K562 (cell line): ENCODE measurements around the gene CDS2. TPM values are rescaled to one million over a fixed set of nuclear protein-coding genes. Genes with fewer than 3 reads are reported as not detected.

Experiments used
- ATAC-seq: fragments of 200-7000 bp; cut with Tn5 transposase; 3 replicates; pipeline ENCODE4 v1.9.1; 2020; ENCODE audit warnings: moderate library complexity
- BruUV-seq: library from RNA; stranded (reverse); fragments of 400-500 nt; replicated peaks from 2 replicates; lab custom pipeline; 2021; lab: Mats Ljungman, UMichigan
- CTCF ChIA-PET: fragments of 300-600 bp; formaldehyde crosslinking; extraction: SDS; loops from one replicate; lab custom pipeline; 2021; ENCODE audit warnings: low intra/inter-chr PET ratio; lab: Yijun Ruan, JAX
- POLR2A ChIA-PET: fragments of 300-600, 350-650 bp; sonication (Branson Sonifier 250); formaldehyde crosslinking; extraction: SDS; loops from one replicate; lab custom pipeline; 2021; ENCODE audit warnings: antibody characterized with exemption, inconsistent platforms; lab: Yijun Ruan, JAX
- DNase-seq, 4 experiments: peaks; one replicate each; pipeline versions ENCODE4 v3.0.0 to v3.0.0-alpha.2; 2011 to 2018; ENCODE audit warnings: low spot score in 3 of 4, mixed read lengths in 3 of 4; ENCODE audit errors: extremely low read depth in 1 of 4
- FAIRE-seq: peaks from 2 replicates; lab custom pipeline; 2011; peaks lifted over from hg19 to GRCh38; lab: Jason Lieb, UNC
- H2AFZ ChIP-seq: 2 replicates; pipeline ENCODE4 v1.6.0; 2011; ENCODE audit warnings: low read depth, low read length, control low read depth, inconsistent platforms
- H3K27ac ChIP-seq: fragments of 200-600 bp; 3 replicates; pipeline ENCODE4 v1.8.0; 2011; ENCODE audit warnings: low read depth, mild to moderate bottlenecking, control low read depth, inconsistent platforms, low read length, moderate library complexity, mixed read lengths; ENCODE audit errors: extremely low read depth
- H3K27me3 ChIP-seq, 2 experiments: fragments of 300-600 bp in 1 of 2; 2 replicates in 1 of 2; 3 replicates in 1 of 2; pipeline versions ENCODE4 v1.6.0 to v1.8.0; 2011; ENCODE audit warnings: inconsistent platforms in 2 of 2, low read length in 2 of 2, mild to moderate bottlenecking in 1 of 2, mixed read lengths in 1 of 2, moderate library complexity in 1 of 2; ENCODE audit not compliant: control insufficient read depth in 2 of 2, insufficient read depth in 2 of 2
- H3K36me3 ChIP-seq: fragments of 300-600 bp; 3 replicates; pipeline ENCODE4 v1.8.0; 2011; ENCODE audit warnings: mild to moderate bottlenecking, low read length, inconsistent platforms; ENCODE audit not compliant: control insufficient read depth, insufficient read depth
- H3K4me1 ChIP-seq, 2 experiments: fragments of 200-600 bp in 1 of 2; replicated peaks in 1 of 2; 2 replicates in 1 of 2; 3 replicates in 1 of 2; pipeline versions ENCODE4 v1.5.1 to v1.8.0; 2011; ENCODE audit warnings: inconsistent platforms in 2 of 2, low read length in 2 of 2, mild to moderate bottlenecking in 1 of 2, mixed read lengths in 1 of 2, moderate library complexity in 1 of 2; ENCODE audit not compliant: control insufficient read depth in 2 of 2, insufficient read depth in 2 of 2
- H3K4me2 ChIP-seq: 2 replicates; pipeline ENCODE4 v1.6.1; 2011; ENCODE audit warnings: low read length, control low read depth, inconsistent platforms, mixed read lengths; ENCODE audit not compliant: insufficient read depth
- H3K4me3 ChIP-seq: fragments of 200-600 bp; sonication (generic), shearing (Covaris generic); 2 replicates; pipeline ENCODE4 v1.5.1; 2016; ENCODE audit warnings: control low read depth, inconsistent platforms
- H3K79me2 ChIP-seq: fragments of 200-600 bp; 3 replicates; pipeline ENCODE4 v1.8.0; 2011; ENCODE audit warnings: low read length, inconsistent platforms; ENCODE audit not compliant: control insufficient read depth, insufficient read depth
- H3K9ac ChIP-seq, 2 experiments: 2 replicates each; pipeline versions ENCODE4 v1.6.0 to v1.6.1; 2011; ENCODE audit warnings: low read depth in 2 of 2, low read length in 2 of 2, control low read depth in 1 of 2, inconsistent platforms in 1 of 2, mild to moderate bottlenecking in 1 of 2, mixed read lengths in 1 of 2; ENCODE audit not compliant: insufficient read depth in 1 of 2
- H3K9me1 ChIP-seq: one replicate; pipeline ENCODE4 v1.6.0; 2011; ENCODE audit warnings: inconsistent platforms, mild to moderate bottlenecking, low read length, moderate library complexity; ENCODE audit not compliant: control insufficient read depth, insufficient read depth
- H3K9me3 ChIP-seq: replicated peaks from 2 replicates; pipeline ENCODE4 v1.5.1; 2011; ENCODE audit warnings: low read depth, low read length, inconsistent platforms; ENCODE audit not compliant: control insufficient read depth, insufficient read depth
- H4K20me1 ChIP-seq: replicated peaks from 2 replicates; pipeline ENCODE4 v1.6.1; 2011; ENCODE audit warnings: low read length, inconsistent platforms, mixed read lengths; ENCODE audit not compliant: control insufficient read depth, insufficient read depth
- ARID4B ChIP-seq: sonication (generic); formaldehyde crosslinking; IDR thresholded peaks from 2 replicates; pipeline ENCODE4 v1.8.0; 2022; ENCODE audit warnings: mild to moderate bottlenecking, missing genetic modification reagents
- E2F5 ChIP-seq: sonication (generic); formaldehyde crosslinking; IDR thresholded peaks from 2 replicates; pipeline ENCODE4 v1.8.0; 2022; ENCODE audit warnings: mild to moderate bottlenecking, missing genetic modification reagents
- EP400 ChIP-seq: fragments of 450-650 bp; IDR thresholded peaks from 2 replicates; pipeline ENCODE4 v1.6.1; 2017; ENCODE audit warnings: antibody characterized with exemption, mild to moderate bottlenecking, moderate library complexity
- ID3 ChIP-seq, 2 experiments: fragments of 250-450 bp in 1 of 2; fragments of 450-650 bp in 1 of 2; sonication (Bioruptor Pico) in 1 of 2; IDR thresholded peaks; 2 replicates each; pipeline versions ENCODE4 v1.6.1 to v1.8.0; 2016 to 2021; ENCODE audit warnings: mild to moderate bottlenecking in 2 of 2, moderate library complexity in 2 of 2, missing compliant biosample characterization in 1 of 2, missing genetic modification characterization in 1 of 2
- MAZ ChIP-seq, 2 experiments: fragments of 450-650 bp in 1 of 2; sonication (generic) in 1 of 2; formaldehyde crosslinking; IDR thresholded peaks in 1 of 2; conservative IDR thresholded peaks in 1 of 2; 2 replicates each; pipeline versions ENCODE4 v1.4.0 to v1.5.0; 2020; ENCODE audit warnings: mild to moderate bottlenecking in 1 of 2, missing genetic modification reagents in 1 of 2
- NFIC ChIP-seq: fragments of 450-650 bp; IDR thresholded peaks from 2 replicates; pipeline ENCODE4 v1.6.1; 2017; ENCODE audit warnings: mild to moderate bottlenecking, inconsistent platforms
- PBX2 ChIP-seq, 2 experiments: IDR thresholded peaks in 1 of 2; conservative IDR thresholded peaks in 1 of 2; 2 replicates each; pipeline ENCODE4 v1.6.1; 2016; ENCODE audit warnings: low read depth in 2 of 2, mild to moderate bottlenecking in 1 of 2, missing compliant biosample characterization in 1 of 2, missing genetic modification characterization in 1 of 2, moderate library complexity in 1 of 2
- RHOXF2B ChIP-seq: fragments of 250-450 bp; sonication (Bioruptor Pico); conservative IDR thresholded peaks from 2 replicates; pipeline ENCODE4 v1.5.1; 2021
- ZNF239 ChIP-seq: fragments of 250-450 bp; sonication (Bioruptor Pico); IDR thresholded peaks from 2 replicates; pipeline ENCODE4 v1.4.0; 2020; ENCODE audit warnings: mild to moderate bottlenecking
- WGBS: fragments of 100-300 bp; shearing (Covaris generic); methylation state at CpG from one replicate; pipeline ENCODE4 v1.1.6; 2016; ENCODE audit warnings: low coverage, mixed read lengths; ENCODE audit not compliant: insufficient coverage; ENCODE audit errors: missing lambda C conversion rate; 5-methylcytosine and 5-hydroxymethylcytosine counted together
- in situ Hi-C: fragments of 300-500 bp; cut with MboI; formaldehyde crosslinking; loops from 4 replicates; pipeline ENCODE4 v1.15.0; 2018; ENCODE audit warnings: inconsistent platforms, mixed read lengths
- intact Hi-C: fragments of 100-400 bp; cut with micrococcal nuclease; formaldehyde crosslinking; loops from 2 replicates; pipeline ENCODE4 v1.14.2; 2022
- polyA plus RNA-seq, 8 experiments: library from polyadenylated mRNA; depleted of rRNA in 4 of 8; stranded (reverse) in 5 of 8; unstranded in 3 of 8; fragments of >200 nt; fragmentation: Nextera tagmentation in 2 of 8; fragmentation: Illumina TruSeq in 1 of 8; extraction: Ambion mirVana in 2 of 8; extraction: Trizol in 1 of 8; gene quantifications; 2 replicates each; pipeline versions ENCODE4 v1.2.1 to v1.2.3, GENCODE V29; 2011 to 2014; ENCODE audit warnings: inconsistent platforms in 1 of 8, missing spikeins in 1 of 8
- total RNA-seq, 7 experiments: library from RNA; depleted of rRNA in 6 of 7; stranded (reverse); fragments of >200 nt in 6 of 7; fragmentation: Illumina TruSeq in 2 of 7; extraction: Trizol in 2 of 7; gene quantifications; 2 replicates each; pipeline versions ENCODE4 v1.2.1 to v1.2.3, GENCODE V29; 2011 to 2021; ENCODE audit warnings: low replicate concordance in 1 of 7

CDS2 gene
- total and polyA plus RNA-seq, 9 of the 15 experiments (the other 6 are each of a cell fraction or from before 2014, with no cell fraction given), result 6.4 to 46.4 (median 12.2) TPM

GRCh38 chr20:5159928-5160327 lies 33.1 kb downstream of the CDS2 start:
- Histone ChIP-seq H3K4me3 (no peak overlapping the region), H3K27me3 (no peaks in the 10 kb centered on the region), H3K79me2 (peaks cover 14% of the 10 kb centered on the region; the same call in 2 of the 3 replicates), H3K9ac (no peak overlapping the region), H3K36me3 (no peaks in the 10 kb centered on the region), H3K27ac (no peak overlapping the region), H3K9me3 (no peaks in the 10 kb centered on the region), H4K20me1 (peaks cover 6% of the 10 kb centered on the region; the same call in 1 of the 2 replicates), H2AFZ (no peak overlapping the region), H3K4me2 (no peak overlapping the region), H3K4me1 (no peaks in the 10 kb centered on the region; a peak in 1 of 5 replicates), H3K9me1 (no peaks in the 10 kb centered on the region)
- POLR2A ChIA-PET, result no interaction called here
- no peak for ATAC-seq
- DNase-seq, result no peak
- TF ChIP-seq MAZ (CRISPR knock-in tag; conservative IDR thresholded peaks at IDR 0.05 in 1 of 2, IDR thresholded peaks at IDR 0.05 in 1 of 2), result no peak
- TF ChIP-seq E2F5 (CRISPR knock-in tag), result no peak
- TF ChIP-seq NFIC, result no peak
- TF ChIP-seq PBX2 (CRISPR knock-in tag; IDR thresholded peaks at IDR 0.05; ENCODE audit: low read depth), result no peak
- no peak for TF ChIP-seq PBX2 (tag; conservative IDR thresholded peaks at IDR 0.05; ENCODE audit: low read depth)
- no peak for TF ChIP-seq ZNF239
- no peak for TF ChIP-seq RHOXF2B (CRISPR knock-in tag)
- TF ChIP-seq ID3 (CRISPR knock-in tag; IDR thresholded peaks at IDR 0.05), result no peak
- TF ChIP-seq ID3 (tag; IDR thresholded peaks at IDR 0.05), result no peak
- TF ChIP-seq ARID4B (CRISPR knock-in tag), result no peak
- TF ChIP-seq EP400, result no peak
- 80% methylated on average over 3 of the region's 3 CpGs for WGBS
- BruUV-seq, result no TSS peak
- in situ Hi-C loops (no loop called here), intact Hi-C loops (no loop called here)
- CTCF ChIA-PET, result no interaction called here
- no peak for FAIRE-seq
